Measurements from ENCODE around the gene MAML2. TPM values are rescaled to one million over a fixed set of nuclear protein-coding genes. Genes with fewer than 3 reads are reported as not detected.

Gene MAML2
- total RNA-seq, 1 experiment from 2014 or later, result 2.7 TPM

GRCh38 chr11:96150609-96151008 is 192.4 kb downstream of the MAML2 start:
- Histone ChIP-seq H2AFZ (ENCODE audit: low read length) (no peak overlapping the region), H3K23me2 (ENCODE audit: insufficient read length, low read depth, low read length, poor library complexity, severe bottlenecking) (no peaks in the 10 kb centered on the region), H2BK15ac (ENCODE audit: low read depth, low read length) (no peak overlapping the region), H3K9me3 (ENCODE audit: control insufficient read depth, low read depth, low read length) (no peaks in the 10 kb centered on the region), H3T11ph (ENCODE audit: low read length) (no peak overlapping the region), H4K8ac (replicated peaks; ENCODE audit: insufficient read length, low read depth, low read length) (no peak overlapping the region), H3K79me1 (ENCODE audit: insufficient read depth, low read depth, low read length, poor library complexity, severe bottlenecking) (no peaks in the 10 kb centered on the region), H2BK20ac (ENCODE audit: low read depth, low read length, poor library complexity, severe bottlenecking) (no peak overlapping the region), H2BK5ac (ENCODE audit: insufficient read length, low read length) (no peak overlapping the region), H3K14ac (ENCODE audit: insufficient read depth, low read length) (no peak overlapping the region), H2BK120ac (ENCODE audit: low read depth, low read length, poor library complexity, severe bottlenecking) (no peak overlapping the region), H3K9ac (ENCODE audit: extremely low read depth, insufficient read length, low read length) (no peak overlapping the region), H4K5ac (ENCODE audit: insufficient read length, low read depth, low read length) (no peak overlapping the region), H3K4me2 (ENCODE audit: insufficient read depth, insufficient read length, low read length) (no peak overlapping the region), H3K4ac (ENCODE audit: low read depth, low read length) (no peak overlapping the region), H4K20me1 (ENCODE audit: control insufficient read depth, insufficient read depth, insufficient read length) (no peaks in the 10 kb centered on the region), H3K79me2 (ENCODE audit: insufficient read depth, low read length) (no peaks in the 10 kb centered on the region), H2AK5ac (ENCODE audit: insufficient read length, low read length) (no peak overlapping the region), H3K27ac (ENCODE audit: insufficient read length, low read depth, low read length) (no peak overlapping the region), H4K91ac (ENCODE audit: insufficient read length, low read depth, low read length) (no peak overlapping the region), H3K18ac (ENCODE audit: insufficient read length, low read depth, low read length) (no peak overlapping the region), H3K27me3 (ENCODE audit: insufficient read depth, low read length) (no peaks in the 10 kb centered on the region), H3K4me1 (ENCODE audit: insufficient read depth, low read length) (peaks cover 5% of the 10 kb centered on the region; the same call in 1 of the 2 replicates), H3K23ac (ENCODE audit: insufficient read length, low read depth, low read length) (no peak overlapping the region), H2BK12ac (ENCODE audit: insufficient read length, low read depth, low read length) (no peak overlapping the region), H3K56ac (ENCODE audit: insufficient read length, low read depth, low read length) (no peak overlapping the region)
- no peaks in the 10 kb centered on the region for H3K27me3 Mint-ChIP-seq (ENCODE audit: low read depth)
- no peak for TF ChIP-seq CTCF (conservative IDR thresholded peaks at IDR 0.05)
- no peak overlapping the region for H3K4me3 Mint-ChIP-seq
- no peaks in the 10 kb centered on the region for H3K9me3 Mint-ChIP-seq
- no peaks in the 10 kb centered on the region for H3K36me3 Mint-ChIP-seq (ENCODE audit: insufficient read depth in 1 of 3, low read depth in 3 of 3)
- peaks cover 12 to 30% of the 10 kb centered on the region in 2 experiments for H3K4me1 Mint-ChIP-seq
- no peak overlapping the region for H3K27ac Mint-ChIP-seq
- DNase-seq, result no peak
- no CpG with 5 or more reads among the region's 4 CpGs for WGBS (ENCODE audit: extremely low coverage, insufficient read length, low lambda C conversion rate)
